Osteocyte (in vitro differentiated cells): Measurements from ENCODE around the gene CCSER2. TPM values are rescaled to one million over a fixed set of nuclear protein-coding genes. Genes with fewer than 3 reads are reported as not detected.

ENCODE experiments used
- DNase-seq: peaks from one replicate; pipeline ENCODE4 v3.0.0; 2021; ENCODE audit warnings: mixed read lengths; ENCODE audit not compliant: unreplicated experiment; ENCODE audit errors: extremely low spot score
- H3K27ac Mint-ChIP-seq: one replicate; pipeline ENCODE4 v1.8.0; 2021; ENCODE audit warnings: mild to moderate bottlenecking, mixed read lengths; ENCODE audit not compliant: unreplicated experiment
- H3K27me3 Mint-ChIP-seq: one replicate; pipeline ENCODE4 v1.8.0; 2021; ENCODE audit warnings: mixed read lengths; ENCODE audit not compliant: unreplicated experiment
- H3K36me3 Mint-ChIP-seq: one replicate; pipeline ENCODE4 v1.8.0; 2021; ENCODE audit warnings: mixed read lengths; ENCODE audit not compliant: unreplicated experiment
- H3K4me1 Mint-ChIP-seq: one replicate; pipeline ENCODE4 v1.8.0; 2021; ENCODE audit warnings: mixed read lengths; ENCODE audit not compliant: unreplicated experiment
- H3K4me3 Mint-ChIP-seq: one replicate; pipeline ENCODE4 v1.8.0; 2021; ENCODE audit warnings: mild to moderate bottlenecking, moderate library complexity, mixed read lengths; ENCODE audit not compliant: unreplicated experiment
- H3K9me3 Mint-ChIP-seq: one replicate; pipeline ENCODE4 v1.8.0; 2021; ENCODE audit warnings: mixed read lengths; ENCODE audit not compliant: unreplicated experiment
- CTCF ChIP-seq: fragments of 200-600 bp; sonication (generic); IDR thresholded peaks from 2 replicates; pipeline ENCODE4 v1.5.0; 2021; ENCODE audit warnings: antibody characterized with exemption, mild to moderate bottlenecking, moderate library complexity
- total RNA-seq: library from RNA; stranded (reverse); gene quantifications from 2 replicates; pipeline ENCODE4 v1.2.1, GENCODE V29; 2021

CCSER2 gene
- total RNA-seq, 1 donor from 2014 or later: 70.3 TPM

GRCh38 chr10:84499846-84500245, 171.5 kb downstream of the CCSER2 start:
- Mint-ChIP-seq H3K4me1 (peaks cover 45% of the 10 kb centered on the region), H3K36me3 (peaks cover 9% of the 10 kb centered on the region), H3K9me3 (peaks cover 3% of the 10 kb centered on the region), H3K27me3 (no peaks in the 10 kb centered on the region), H3K27ac (peak overlapping the region; percentile 7), H3K4me3 (no peak overlapping the region)
- no peak for DNase-seq
- no peak for TF ChIP-seq CTCF

GRCh38 chr10:84510121-84510520, 181.7 kb downstream of the CCSER2 start:
- TF ChIP-seq CTCF: no peak
- Mint-ChIP-seq H3K4me3 (no peak overlapping the region), H3K4me1 (peaks cover 30% of the 10 kb centered on the region), H3K27ac (peak overlapping the region; percentile 74), H3K27me3 (no peaks in the 10 kb centered on the region), H3K36me3 (peaks cover 17% of the 10 kb centered on the region), H3K9me3 (no peaks in the 10 kb centered on the region)
- no peak for DNase-seq

- H3K27ac Mint-ChIP-seq: no peak overlapping the region
- no peak for TF ChIP-seq CTCF
These were observed 182.7 kb downstream of the CCSER2 start for GRCh38 chr10:84511106-84511505.

GRCh38 chr10:84511709-84512285, 183.4 kb downstream of the CCSER2 start:
- Mint-ChIP-seq H3K27me3 (no peaks in the 10 kb centered on the region), H3K4me3 (no peak overlapping the region), H3K9me3 (no peaks in the 10 kb centered on the region), H3K36me3 (peaks cover 22% of the 10 kb centered on the region), H3K4me1 (peaks cover 30% of the 10 kb centered on the region), H3K27ac (peak overlapping the region; percentile 49)
- TF ChIP-seq CTCF: no peak
- DNase-seq: no peak

More at GRCh38 chr10:84511106-84511505, 182.7 kb downstream of the CCSER2 start:
- H3K27me3 Mint-ChIP-seq: no peaks in the 10 kb centered on the region
- no peaks in the 10 kb centered on the region for H3K9me3 Mint-ChIP-seq
- H3K36me3 Mint-ChIP-seq: peaks cover 21% of the 10 kb centered on the region
- no peak overlapping the region for H3K4me3 Mint-ChIP-seq
- peaks cover 30% of the 10 kb centered on the region for H3K4me1 Mint-ChIP-seq
- no peak for DNase-seq

- Mint-ChIP-seq H3K4me3 (no peak overlapping the region), H3K9me3 (no peaks in the 10 kb centered on the region), H3K4me1 (peaks cover 4% of the 10 kb centered on the region), H3K27ac (no peak overlapping the region), H3K36me3 (peaks cover 22% of the 10 kb centered on the region), H3K27me3 (no peaks in the 10 kb centered on the region)
- no peak for DNase-seq
- no peak for TF ChIP-seq CTCF
These were observed 189.2 kb downstream of the CCSER2 start for GRCh38 chr10:84517554-84517953.
